GM23248 (cell line): Measurements from ENCODE around the gene TK1. TPM values are rescaled to one million over a fixed set of nuclear protein-coding genes. Genes with fewer than 3 reads are reported as not detected.

ENCODE experiments used
- DNase-seq: peaks from one replicate; pipeline ENCODE4 v3.0.0-alpha.2; 2015
- H2AFZ ChIP-seq: fragments of 200-600 bp; sonication (generic); 2 replicates; pipeline ENCODE4 v1.6.1; 2016; ENCODE audit warnings: antibody characterized with exemption
- H3F3A ChIP-seq: fragments of 200-600 bp; sonication (generic); 2 replicates; pipeline ENCODE4 v1.6.1; 2016; ENCODE audit warnings: mild to moderate bottlenecking, antibody characterized with exemption, mixed run types; ENCODE audit not compliant: insufficient read depth
- H3K27ac ChIP-seq: fragments of 200-600 bp; sonication (generic); 2 replicates; pipeline ENCODE4 v1.5.1; 2016; ENCODE audit warnings: mild to moderate bottlenecking
- H3K27me3 ChIP-seq: fragments of 200-600 bp; sonication (generic); replicated peaks from 2 replicates; pipeline ENCODE4 v1.6.1; 2016; ENCODE audit warnings: mild to moderate bottlenecking; ENCODE audit not compliant: insufficient read depth
- H3K36me3 ChIP-seq: fragments of 200-600 bp; sonication (generic); 2 replicates; pipeline ENCODE4 v1.6.1; 2016; ENCODE audit warnings: low read depth, mild to moderate bottlenecking
- H3K4me1 ChIP-seq: fragments of 200-600 bp; sonication (generic); 2 replicates; pipeline ENCODE4 v1.6.1; 2016; ENCODE audit warnings: mild to moderate bottlenecking; ENCODE audit not compliant: insufficient read depth
- H3K4me2 ChIP-seq: fragments of 200-600 bp; sonication (generic); one replicate; pipeline ENCODE4 v1.6.1; 2016; ENCODE audit warnings: mild to moderate bottlenecking; ENCODE audit not compliant: unreplicated experiment
- H3K4me3 ChIP-seq: fragments of 200-600 bp; sonication (generic); 2 replicates; pipeline ENCODE4 v1.5.1; 2016; ENCODE audit warnings: mild to moderate bottlenecking
- H3K79me2 ChIP-seq: fragments of 200-600 bp; sonication (generic); 2 replicates; pipeline ENCODE4 v1.6.1; 2016; ENCODE audit warnings: mild to moderate bottlenecking; ENCODE audit not compliant: insufficient read depth
- H3K9ac ChIP-seq: fragments of 200-600 bp; sonication (generic); 2 replicates; pipeline ENCODE4 v1.6.1; 2016; ENCODE audit warnings: mild to moderate bottlenecking
- H3K9me2 ChIP-seq: fragments of 200-600 bp; sonication (generic); 2 replicates; pipeline ENCODE4 v1.6.1; 2016; ENCODE audit warnings: mixed run types, mild to moderate bottlenecking, moderate library complexity; ENCODE audit not compliant: insufficient read depth
- H3K9me3 ChIP-seq: fragments of 200-600 bp; sonication (generic); one replicate; pipeline ENCODE4 v1.6.1; 2017; ENCODE audit warnings: low read depth
- H4K20me1 ChIP-seq: fragments of 200-600 bp; sonication (generic); 2 replicates; pipeline ENCODE4 v1.6.0; 2016; ENCODE audit not compliant: insufficient read depth
- EZH2 ChIP-seq: fragments of 200-600 bp; sonication (generic); IDR thresholded peaks from 2 replicates; pipeline ENCODE4 v1.6.1; 2018; ENCODE audit warnings: antibody characterized with exemption, mild to moderate bottlenecking; ENCODE audit not compliant: insufficient read depth, poor library complexity, severe bottlenecking
- EZH2phosphoT487 ChIP-seq: fragments of 200-600 bp; sonication (generic); IDR thresholded peaks from 2 replicates; pipeline ENCODE4 v1.6.1; 2018; ENCODE audit warnings: antibody characterized with exemption, moderate library complexity, mild to moderate bottlenecking, low read depth; ENCODE audit not compliant: insufficient read depth
- WGBS, 2 experiments: methylation state at CpG; one replicate each; pipeline ENCODE4 v1.1.6; 2015 to 2017; ENCODE audit warnings: low lambda C conversion rate in 2 of 2, low coverage in 1 of 2; ENCODE audit errors: missing lambda C conversion rate in 2 of 2; 5-methylcytosine and 5-hydroxymethylcytosine counted together
- in situ Hi-C: fragments of 300-500 bp; cut with MboI; formaldehyde crosslinking; loops from 2 replicates; pipeline ENCODE4 v1.15.0; 2020
- polyA plus RNA-seq: library from polyadenylated mRNA; unstranded; fragments of >200 nt; fragmentation: Nextera tagmentation; extraction: Ambion mirVana; gene quantifications from 2 replicates; pipeline ENCODE4 v1.2.1, GENCODE V29; 2016
- total RNA-seq: library from RNA; depleted of rRNA; stranded (reverse); fragments of >200 nt; shearing (Covaris generic); gene quantifications from 2 replicates; pipeline ENCODE4 v1.2.3, GENCODE V29; 2014

TK1 gene
- total and polyA plus RNA-seq, 2 experiments from 2014 or later: 79.4 to 84.5 TPM

DNA sequence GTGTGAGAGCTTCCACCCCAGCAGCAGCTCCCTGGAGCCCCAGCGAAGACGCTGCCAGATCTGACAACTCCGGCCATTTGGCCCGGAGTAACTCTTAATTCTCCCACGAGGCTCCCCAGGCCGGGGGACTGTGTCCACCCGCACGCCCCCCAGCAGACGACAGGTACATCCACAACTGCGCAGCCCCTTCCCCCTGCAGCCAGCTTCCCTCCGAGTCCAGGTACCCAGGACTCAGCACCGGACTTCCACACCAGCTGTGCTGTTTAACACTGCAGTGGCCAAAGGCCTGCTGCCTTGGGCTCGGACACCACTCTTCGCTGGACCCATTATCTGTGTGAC lies 11.2 kb downstream of the TK1 start:
- Histone ChIP-seq H2AFZ (no peak overlapping the region), H3K36me3 (no peaks in the 10 kb centered on the region), H3K9ac (no peak overlapping the region), H3K9me2 (no peaks in the 10 kb centered on the region), H3K4me2 (no peak overlapping the region), H3K9me3 (no peaks in the 10 kb centered on the region), H3K4me1 (no peaks in the 10 kb centered on the region), H3F3A (no peaks in the 10 kb centered on the region), H3K27me3 (no peaks in the 10 kb centered on the region), H3K27ac (no peak overlapping the region), H4K20me1 (no peaks in the 10 kb centered on the region), H3K79me2 (no peaks in the 10 kb centered on the region), H3K4me3 (no peak overlapping the region)
- 91 to 92% methylated on average over 12 to 14 of the region's 14 CpGs for WGBS, 2 experiments
- in situ Hi-C loops: no loop called here
- TF ChIP-seq EZH2 (no peak), EZH2phosphoT487 (no peak)
- no peak for DNase-seq

DNA sequence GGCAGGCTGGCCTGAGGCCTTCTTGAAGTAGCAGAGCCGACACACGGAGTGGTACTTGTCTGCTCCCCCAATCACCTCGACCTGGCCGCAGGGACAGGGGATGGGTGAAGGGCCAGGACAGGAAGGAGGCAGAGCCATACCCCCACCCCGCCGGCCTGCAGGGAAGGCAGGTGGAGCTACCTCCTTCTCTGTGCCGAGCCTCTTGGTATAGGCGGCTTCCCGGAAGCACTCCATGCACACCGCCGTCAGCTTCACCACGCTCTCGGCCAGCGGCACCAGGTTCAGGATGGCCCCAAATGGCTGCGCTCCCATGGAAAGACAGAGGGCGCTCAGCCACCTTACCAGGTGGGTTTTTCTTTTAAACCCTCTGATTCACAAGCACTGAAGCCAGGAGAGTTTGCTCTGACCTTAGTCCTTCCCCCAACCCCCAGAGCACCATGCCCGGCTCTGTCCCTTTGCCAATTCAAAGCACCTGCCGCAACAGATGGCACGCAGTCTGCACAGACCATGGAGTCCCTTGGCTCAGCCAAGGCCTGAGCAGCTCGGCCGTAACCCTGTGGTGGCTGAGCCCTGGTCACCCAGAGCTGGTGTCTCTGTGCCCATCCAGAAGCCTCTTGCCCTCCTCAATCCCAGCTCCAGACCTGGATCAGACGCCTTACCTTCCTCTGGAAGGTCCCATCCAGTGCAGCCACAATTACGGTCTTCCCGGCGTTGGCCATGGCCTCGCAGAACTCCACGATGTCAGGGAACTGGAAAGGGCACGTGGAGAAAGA lies 11.8 kb downstream of the TK1 start:
- Histone ChIP-seq H3K4me2 (no peak overlapping the region), H3K4me3 (no peak overlapping the region), H3K4me1 (no peaks in the 10 kb centered on the region), H4K20me1 (no peaks in the 10 kb centered on the region), H2AFZ (no peak overlapping the region), H3K9me3 (no peaks in the 10 kb centered on the region), H3F3A (no peaks in the 10 kb centered on the region), H3K9me2 (no peaks in the 10 kb centered on the region), H3K27ac (no peak overlapping the region), H3K79me2 (no peaks in the 10 kb centered on the region), H3K27me3 (no peaks in the 10 kb centered on the region), H3K9ac (no peak overlapping the region), H3K36me3 (no peaks in the 10 kb centered on the region)
- in situ Hi-C loops: no loop called here
- DNase-seq: no peak
- no peak for TF ChIP-seq EZH2phosphoT487
- no peak for TF ChIP-seq EZH2
- WGBS, 2 experiments: 92 to 93% methylated on average over 28 of the region's 28 CpGs

DNA sequence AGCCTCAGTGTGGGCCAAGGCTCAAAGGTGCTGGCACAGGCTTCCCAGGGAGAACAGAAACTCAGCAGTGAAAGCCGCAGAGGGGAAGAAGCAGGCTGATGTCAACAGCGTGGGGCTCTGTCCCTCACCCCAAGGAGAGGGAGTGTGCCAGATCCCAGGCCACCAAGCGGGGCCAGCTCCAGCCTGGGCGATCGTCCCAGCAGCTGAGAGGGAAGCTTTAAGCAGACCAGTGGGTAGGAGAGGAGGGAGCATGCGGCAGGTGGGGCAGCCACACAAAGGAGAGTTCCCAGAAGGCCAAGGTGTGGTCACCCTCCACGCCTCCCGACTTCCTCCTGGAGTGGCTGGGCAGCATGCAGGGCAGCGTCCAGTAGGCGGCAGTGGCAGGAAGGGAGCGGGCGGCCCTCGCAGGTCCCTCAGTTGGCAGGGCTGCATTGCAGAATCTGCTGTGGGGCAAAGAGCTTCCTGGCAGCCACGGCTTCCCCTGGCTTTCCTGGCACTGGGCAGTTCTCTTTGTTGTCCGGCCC lies 12.4 kb downstream of the TK1 start:
- no peak for DNase-seq
- no peak overlapping the region for H2AFZ ChIP-seq
- TF ChIP-seq EZH2 (no peak), EZH2phosphoT487 (no peak)

DNA sequence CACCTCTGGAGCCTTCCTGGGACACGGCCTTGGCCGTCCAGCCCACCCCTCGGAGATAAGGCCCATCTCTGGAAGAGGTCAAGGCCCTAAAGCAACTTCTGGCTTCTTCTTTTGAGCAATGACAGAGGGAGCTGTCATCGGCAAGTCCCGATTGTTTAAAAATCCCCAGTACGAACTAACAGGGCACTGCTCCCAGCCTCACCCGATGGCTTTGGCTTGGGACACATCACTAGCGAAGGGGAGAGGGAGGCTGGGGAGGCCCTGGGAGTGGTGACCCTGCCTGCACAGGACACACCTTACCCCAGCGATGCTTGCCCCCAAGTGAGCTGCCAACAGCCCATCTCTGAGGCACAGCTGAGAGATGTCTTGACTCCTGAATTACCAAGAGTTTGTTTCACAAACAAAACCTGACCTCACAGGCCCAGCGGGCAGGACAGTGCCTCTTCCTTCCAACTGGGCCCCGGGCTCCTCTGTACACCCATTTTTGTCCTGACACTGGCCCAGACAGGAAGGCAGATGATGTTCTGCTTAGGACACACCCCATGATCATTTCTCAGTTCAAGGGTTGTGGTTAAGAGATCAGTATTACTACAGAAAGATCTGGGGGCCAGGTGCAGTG lies 13.6 kb downstream of the TK1 start:
- Histone ChIP-seq H3K4me3 (no peak overlapping the region), H2AFZ (no peak overlapping the region), H3K9me2 (no peaks in the 10 kb centered on the region), H4K20me1 (no peaks in the 10 kb centered on the region), H3K27ac (no peak overlapping the region), H3K9ac (no peak overlapping the region), H3K36me3 (no peaks in the 10 kb centered on the region), H3K4me1 (no peaks in the 10 kb centered on the region), H3K4me2 (no peak overlapping the region), H3K27me3 (no peaks in the 10 kb centered on the region), H3K79me2 (no peaks in the 10 kb centered on the region), H3F3A (no peaks in the 10 kb centered on the region), H3K9me3 (no peaks in the 10 kb centered on the region)
- no peak for DNase-seq
- WGBS, 2 experiments: 69% methylated on average over 11 of the region's 11 CpGs
- in situ Hi-C loops: no loop called here
- TF ChIP-seq EZH2 (no peak), EZH2phosphoT487 (no peak)

More for the DNA sequence above, 12.4 kb downstream of the TK1 start:
- no peaks in the 10 kb centered on the region for H3K4me1 ChIP-seq
- no peaks in the 10 kb centered on the region for H4K20me1 ChIP-seq
- no peaks in the 10 kb centered on the region for H3K36me3 ChIP-seq
- H3K4me2 ChIP-seq: no peak overlapping the region
- H3K4me3 ChIP-seq: no peak overlapping the region
- 92 to 94% methylated on average over 12 to 15 of the region's 15 CpGs for WGBS, 2 experiments
- in situ Hi-C loops: no loop called here
- no peaks in the 10 kb centered on the region for H3K9me2 ChIP-seq
- no peak overlapping the region for H3K27ac ChIP-seq
- no peaks in the 10 kb centered on the region for H3K27me3 ChIP-seq
- H3K79me2 ChIP-seq: no peaks in the 10 kb centered on the region
- no peaks in the 10 kb centered on the region for H3K9me3 ChIP-seq
- H3K9ac ChIP-seq: no peak overlapping the region
- no peaks in the 10 kb centered on the region for H3F3A ChIP-seq
